HEK293T (cell line): ENCODE results near the gene GAS2L2.

Source experiments
- BHLHE40 ChIP-seq: fragments of 450-650 bp; IDR thresholded peaks from 2 replicates; pipeline ENCODE4 v1.6.1; 2016; ENCODE audit warnings: mild to moderate bottlenecking, moderate library complexity, borderline replicate concordance
- CTBP1 ChIP-seq: fragments of 450-650 bp; IDR thresholded peaks from 2 replicates; pipeline ENCODE4 v1.6.1; 2016; ENCODE audit warnings: borderline replicate concordance
- FOXM1 ChIP-seq: fragments of 450-650 bp; IDR thresholded peaks from 2 replicates; pipeline ENCODE4 v1.6.1; 2017; ENCODE audit warnings: mild to moderate bottlenecking, borderline replicate concordance
- HDGF ChIP-seq: fragments of 450-650 bp; IDR thresholded peaks from 2 replicates; pipeline ENCODE4 v1.6.1; 2017; ENCODE audit warnings: antibody characterized with exemption, borderline replicate concordance
- NFRKB ChIP-seq: fragments of 450-650 bp; IDR thresholded peaks from 2 replicates; pipeline ENCODE4 v1.6.1; 2016; ENCODE audit warnings: mild to moderate bottlenecking, moderate library complexity
- SP1 ChIP-seq: fragments of 450-650 bp; IDR thresholded peaks from 2 replicates; pipeline ENCODE4 v1.6.1; 2017
- SUZ12 ChIP-seq: fragments of 450-650 bp; IDR thresholded peaks from 2 replicates; pipeline ENCODE4 v1.6.1; 2016; ENCODE audit warnings: mild to moderate bottlenecking

DNA sequence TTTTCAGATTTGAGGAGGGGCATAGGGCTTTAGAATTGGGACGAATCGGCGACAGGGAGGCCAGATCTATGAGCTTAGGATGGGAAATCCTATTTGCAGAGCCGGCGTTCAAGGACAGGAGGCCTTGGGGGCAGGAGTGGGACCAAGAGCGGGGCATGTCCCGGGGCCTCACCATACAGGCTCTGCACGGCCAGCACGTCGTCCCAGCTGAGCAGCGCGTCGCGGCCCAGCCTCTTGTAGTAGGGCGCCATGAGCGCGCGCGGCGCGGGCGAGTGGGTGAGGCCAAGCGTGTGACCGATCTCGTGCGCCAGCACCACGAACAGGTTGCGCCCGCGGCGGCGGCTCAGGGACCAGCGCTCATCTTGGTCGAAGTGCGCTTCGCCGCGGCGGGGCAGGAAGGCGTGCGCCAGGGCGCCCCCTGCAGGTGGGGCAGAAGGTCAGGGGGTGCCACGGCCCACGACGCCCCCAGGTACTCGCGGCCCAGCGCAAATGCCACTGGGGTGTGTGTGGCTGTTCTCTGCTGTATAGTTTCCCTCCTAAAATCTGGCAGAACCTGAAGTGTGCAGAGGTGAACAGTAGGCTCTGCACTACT is 17.0 kb upstream of the GAS2L2 start:
- TF ChIP-seq CTBP1: no peak
- TF ChIP-seq SP1: no peak
- no peak for TF ChIP-seq BHLHE40
- TF ChIP-seq SUZ12: no peak
- TF ChIP-seq HDGF: no peak
- no peak for TF ChIP-seq NFRKB
- TF ChIP-seq FOXM1: no peak
